GM10248 (cell line): ENCODE data around the gene LLCFC1.

ENCODE experiments used
- CTCF ChIA-PET: fragments of 300-600 bp; sonication (Branson Sonifier 250); formaldehyde crosslinking; extraction: SDS; loops from one replicate; lab custom pipeline; 2021; ENCODE audit warnings: antibody characterized with exemption; lab: Yijun Ruan, JAX
- POLR2A ChIA-PET: fragments of 350-650 bp; sonication (Branson Sonifier 250); formaldehyde crosslinking; extraction: SDS; loops from one replicate; lab custom pipeline; 2020; ENCODE audit warnings: antibody characterized with exemption; lab: Yijun Ruan, JAX
- DNase-seq: peaks from one replicate; pipeline ENCODE4 v3.0.0; 2012; ENCODE audit errors: extremely low spot score
- TF ChIP-seq, protein P1 (sequence below): IDR thresholded peaks from 2 replicates; pipeline ENCODE4 v1.5.1; 2012; ENCODE audit warnings: mild to moderate bottlenecking, low read depth; ENCODE audit errors: extremely low read depth, missing control alignments, control extremely low read depth

The LLCFC1 gene

DNA sequence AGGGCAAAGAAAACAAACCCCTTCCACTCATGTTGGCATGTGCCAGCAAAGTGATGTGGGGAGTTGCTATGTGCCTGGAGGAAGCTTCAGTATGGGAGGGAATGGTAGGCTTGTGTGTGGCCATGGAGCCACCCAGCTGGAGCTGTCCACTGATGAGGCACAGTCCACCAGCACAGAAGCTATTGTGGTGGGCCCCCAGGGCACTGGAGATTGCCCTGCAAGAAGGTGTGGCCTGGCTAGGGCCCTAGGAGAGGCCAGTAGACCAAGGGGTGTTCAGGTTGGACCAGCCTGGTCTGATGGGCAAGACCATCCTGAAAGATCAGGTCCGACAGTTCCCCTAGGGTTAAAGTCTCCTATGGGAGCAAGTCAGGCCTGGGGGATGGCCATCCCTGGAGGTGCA is 45.0 kb downstream of the LLCFC1 start:
- ChIA-PET POLR2A (no interaction called here), CTCF (no interaction called here)
- DNase-seq: no peak
- TF ChIP-seq, protein P1, sequence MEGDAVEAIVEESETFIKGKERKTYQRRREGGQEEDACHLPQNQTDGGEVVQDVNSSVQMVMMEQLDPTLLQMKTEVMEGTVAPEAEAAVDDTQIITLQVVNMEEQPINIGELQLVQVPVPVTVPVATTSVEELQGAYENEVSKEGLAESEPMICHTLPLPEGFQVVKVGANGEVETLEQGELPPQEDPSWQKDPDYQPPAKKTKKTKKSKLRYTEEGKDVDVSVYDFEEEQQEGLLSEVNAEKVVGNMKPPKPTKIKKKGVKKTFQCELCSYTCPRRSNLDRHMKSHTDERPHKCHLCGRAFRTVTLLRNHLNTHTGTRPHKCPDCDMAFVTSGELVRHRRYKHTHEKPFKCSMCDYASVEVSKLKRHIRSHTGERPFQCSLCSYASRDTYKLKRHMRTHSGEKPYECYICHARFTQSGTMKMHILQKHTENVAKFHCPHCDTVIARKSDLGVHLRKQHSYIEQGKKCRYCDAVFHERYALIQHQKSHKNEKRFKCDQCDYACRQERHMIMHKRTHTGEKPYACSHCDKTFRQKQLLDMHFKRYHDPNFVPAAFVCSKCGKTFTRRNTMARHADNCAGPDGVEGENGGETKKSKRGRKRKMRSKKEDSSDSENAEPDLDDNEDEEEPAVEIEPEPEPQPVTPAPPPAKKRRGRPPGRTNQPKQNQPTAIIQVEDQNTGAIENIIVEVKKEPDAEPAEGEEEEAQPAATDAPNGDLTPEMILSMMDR: no peak
